ENCODE results near the gene RGL3.

GRCh38 chr19:11373166-11373884 is 45.8 kb downstream of the RGL3 start:
- no peak for TF ChIP-seq POLR2A (IDR thresholded peaks at IDR 0.05; ENCODE audit: low read length)
- TF ChIP-seq GATA1 (IDR thresholded peaks at IDR 0.05; ENCODE audit: low read depth, low read length): no peak
